SH-SY5Y (cell line): ENCODE measurements around the gene NHLH2.

Source experiments
- GATA2 ChIP-seq: IDR thresholded peaks from 2 replicates; pipeline ENCODE4 v1.6.1; 2011; ENCODE audit warnings: mild to moderate bottlenecking, low read depth, low read length
- GATA3 ChIP-seq: IDR thresholded peaks from 2 replicates; pipeline ENCODE4 v1.6.1; 2011; ENCODE audit warnings: low read depth, mild to moderate bottlenecking, low read length, moderate library complexity

DNA sequence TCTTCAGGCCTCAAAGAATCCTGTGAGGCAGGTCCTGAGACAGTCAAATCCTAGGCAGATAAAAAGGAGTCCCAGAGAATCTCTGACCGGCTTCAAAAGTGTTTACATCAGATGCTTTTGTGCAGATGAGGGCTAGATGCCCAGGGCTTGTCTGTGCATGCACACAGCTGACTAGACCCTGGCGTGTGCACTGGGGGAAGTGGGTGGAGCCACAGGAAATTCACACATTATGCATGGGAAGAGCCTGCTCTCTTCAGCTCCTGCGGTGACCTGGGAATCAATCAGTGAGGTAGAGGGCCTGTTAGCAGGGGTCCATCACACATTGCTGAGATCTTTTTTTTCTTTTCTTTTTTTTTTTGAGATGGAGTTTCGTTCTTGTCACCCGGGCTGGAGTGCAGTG lies 36.6 kb upstream of the NHLH2 start:
- no peak for TF ChIP-seq GATA2
- no peak for TF ChIP-seq GATA3
